KBM-7 (cell line): ENCODE results near the gene PON1.
A peak's percentile ranks its signal among the peaks of the same experiment; 100 is the strongest.

Experiments used
- DNase-seq: peaks from one replicate; pipeline ENCODE4 v3.0.0-alpha.2; 2015
- in situ Hi-C: fragments of 300-500 bp; cut with MboI; formaldehyde crosslinking; loops from 2 replicates; pipeline ENCODE4 v1.14.3; 2020; ENCODE audit warnings: low sequenced_read_pairs, low pct_unique_long_range_greater_than_20kb, mixed read lengths

The PON1 gene

DNA sequence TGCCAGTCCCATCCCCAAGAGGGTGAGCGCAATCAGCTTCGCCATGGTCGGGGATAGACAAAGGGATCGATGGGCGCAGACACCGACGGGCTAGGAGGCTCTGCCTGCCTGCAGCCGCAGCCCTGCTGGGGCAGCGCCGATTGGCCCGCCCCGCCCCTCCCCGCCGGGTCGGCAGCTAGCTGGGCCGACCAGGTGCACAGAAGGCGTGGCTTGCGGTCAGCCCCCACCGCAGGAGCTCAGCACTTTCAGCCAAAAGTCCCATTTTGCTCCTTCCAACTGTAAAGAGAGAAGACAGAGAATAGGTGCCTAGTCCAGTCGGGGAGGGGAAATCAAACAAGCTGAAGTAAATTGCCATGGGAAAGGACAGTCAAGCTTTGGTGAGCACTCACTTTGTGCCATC lies at the start of gene PON1:
PON1 (minus strand) TSS at position 102 of the 400 bp plus-strand sequence; CDS start at position 45, 57 bp downstream.
- in situ Hi-C loops, result no loop called here
- DNase-seq, result no peak

DNA sequence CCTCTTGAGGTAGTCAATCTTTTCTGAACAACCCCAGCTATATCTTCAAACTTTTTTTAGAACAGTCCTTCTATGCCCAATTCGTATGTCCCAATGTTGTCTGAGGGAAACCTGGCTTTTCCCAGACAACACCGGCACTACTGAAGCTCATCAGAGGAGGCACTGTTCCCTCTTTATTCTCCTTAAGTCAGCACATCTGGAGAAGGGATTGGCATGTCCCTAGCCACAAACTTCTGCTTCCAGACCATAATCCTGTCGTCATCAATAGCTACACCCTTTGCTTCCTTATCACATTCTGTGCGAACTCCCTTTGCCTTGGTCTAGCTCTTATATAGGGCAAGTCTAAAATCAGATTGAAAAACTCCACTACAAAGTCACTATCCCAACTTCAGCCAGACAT lies 49.0 kb upstream of the PON1 start:
- in situ Hi-C loops, result no loop called here

DNA sequence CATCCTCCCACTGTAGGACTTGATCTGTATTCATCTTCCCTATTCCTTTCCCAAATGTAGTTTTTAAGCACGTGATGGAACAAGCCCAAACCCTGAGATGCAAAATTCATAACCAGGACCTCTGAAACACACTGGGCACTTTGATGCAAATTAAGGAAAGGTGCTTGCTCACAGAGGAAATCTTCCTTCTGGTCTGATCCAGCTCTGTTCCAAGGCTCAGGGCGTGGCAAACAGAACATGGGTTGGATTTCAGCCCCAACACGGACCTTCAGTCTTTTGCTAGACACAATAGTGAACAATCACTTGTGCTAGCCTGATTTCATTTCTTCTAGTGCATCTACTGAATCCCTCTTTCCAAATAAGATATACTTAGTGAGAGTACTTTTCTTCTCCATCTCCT lies 43.9 kb upstream of the PON1 start:
- in situ Hi-C loops, result no loop called here
- no peak for DNase-seq

More for the DNA sequence above, 49.0 kb upstream of the PON1 start:
- DNase-seq, result no peak

DNA sequence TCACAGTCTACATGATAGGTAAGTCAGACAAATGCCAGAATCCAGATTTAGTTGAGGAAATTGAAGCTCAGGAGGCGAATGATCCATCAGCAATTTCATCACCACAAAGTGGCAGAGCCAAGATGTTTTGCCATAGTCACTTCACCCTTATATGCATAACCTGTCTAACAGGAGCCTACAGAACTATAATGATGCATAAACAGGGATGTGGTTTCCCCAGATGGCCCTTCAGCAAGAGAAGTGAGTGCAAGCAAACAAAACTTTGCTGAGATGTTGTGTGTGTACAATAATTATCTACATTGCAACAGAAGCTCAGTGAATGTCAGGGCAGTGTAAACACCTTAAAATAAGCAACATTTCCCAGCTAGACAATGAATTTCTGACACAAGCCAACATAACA lies 43.3 kb upstream of the PON1 start:
- DNase-seq, result no peak
- in situ Hi-C loops, result no loop called here

DNA sequence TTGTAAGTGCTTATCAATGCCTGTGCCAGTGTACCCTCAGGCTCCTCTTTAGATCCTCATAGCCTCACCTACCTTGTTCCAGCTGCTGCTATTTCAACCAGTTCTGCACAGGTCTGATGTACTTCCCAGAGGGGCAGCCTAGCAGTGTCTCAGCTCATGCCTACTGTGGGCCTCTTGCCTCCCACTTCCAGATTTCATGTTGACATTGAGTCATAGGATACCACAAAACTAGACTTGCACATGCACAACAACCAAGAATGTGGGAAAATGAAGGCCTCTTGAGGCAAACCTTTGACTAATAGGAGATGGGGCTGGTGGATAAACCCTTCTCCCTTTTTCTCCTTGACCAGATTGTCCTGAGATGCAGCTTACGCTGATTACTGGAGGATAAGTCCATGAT lies 40.8 kb upstream of the PON1 start:
- no peak for DNase-seq
- in situ Hi-C loops, result no loop called here

DNA sequence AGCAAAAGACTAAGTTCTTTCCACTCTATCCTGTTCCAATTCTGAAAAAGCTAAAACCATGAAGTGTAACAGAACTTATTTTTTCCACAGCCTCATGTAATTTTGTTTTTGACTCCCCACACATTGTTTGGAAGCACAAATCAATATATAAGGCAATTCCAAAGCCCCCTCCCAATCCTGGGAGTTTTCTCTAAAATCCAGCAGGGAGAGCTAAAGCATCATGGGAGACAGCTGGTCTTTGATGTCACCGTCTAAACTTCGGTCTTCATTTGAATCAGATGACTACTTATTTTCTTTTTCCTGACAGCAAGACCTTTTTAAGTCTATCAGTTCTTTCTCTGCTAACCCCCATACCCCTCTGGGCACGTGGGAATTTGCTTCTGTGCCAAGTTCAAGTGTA lies 33.3 kb upstream of the PON1 start:
- no peak for DNase-seq
- in situ Hi-C loops, result no loop called here

DNA sequence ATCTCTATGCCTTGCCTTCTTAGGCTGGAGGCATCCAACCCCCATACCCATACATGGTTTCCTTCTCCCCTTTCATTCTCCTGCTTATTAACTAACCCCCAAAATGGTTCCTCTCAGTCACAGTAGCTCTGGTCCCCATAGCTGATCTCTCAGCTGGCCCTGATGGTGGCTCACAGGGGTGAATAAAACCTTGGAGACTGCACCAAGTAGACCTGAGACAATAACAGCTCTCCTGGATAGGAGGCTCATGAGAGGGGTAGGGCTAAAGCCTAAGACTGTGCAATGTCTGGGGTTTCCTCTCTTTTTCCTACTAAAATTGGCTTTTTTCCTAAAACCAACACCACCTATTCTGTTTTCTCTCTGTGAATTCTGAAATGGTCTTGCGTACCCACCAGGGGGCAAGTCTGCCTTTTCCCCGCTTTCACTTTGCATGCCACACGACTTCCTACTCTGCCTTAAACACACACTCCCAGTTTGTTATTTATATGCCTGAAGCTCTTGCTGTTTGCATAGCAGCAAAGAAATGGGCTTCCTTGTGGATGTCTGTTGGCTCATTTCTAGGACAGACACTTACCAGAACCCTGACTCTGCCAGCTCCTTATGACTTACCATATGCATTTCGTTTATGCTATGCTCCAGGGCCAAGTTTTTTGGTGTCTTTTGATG lies 18.4 kb upstream of the PON1 start:
- in situ Hi-C loops, result no loop called here
- DNase-seq, result no peak

DNA sequence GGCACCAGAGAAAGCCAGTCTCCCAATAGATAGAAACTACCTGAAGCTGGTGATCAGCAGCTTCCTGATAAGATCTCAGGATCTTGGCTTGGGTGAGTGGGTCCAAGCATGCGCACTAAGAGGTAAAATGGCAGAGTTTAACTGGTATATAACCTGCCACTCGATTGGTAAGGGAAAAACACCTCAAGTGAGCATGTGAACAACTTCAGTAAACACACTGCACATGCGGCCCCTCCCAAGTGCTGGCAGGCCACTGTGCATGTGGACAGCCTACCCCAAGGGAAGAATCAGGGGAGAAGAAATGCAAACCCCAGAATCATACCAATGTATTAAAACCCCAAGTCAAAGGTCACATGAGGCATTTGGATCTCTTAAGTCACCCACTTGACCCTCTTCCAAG lies 17.7 kb upstream of the PON1 start:
- in situ Hi-C loops, result no loop called here
- no peak for DNase-seq

DNA sequence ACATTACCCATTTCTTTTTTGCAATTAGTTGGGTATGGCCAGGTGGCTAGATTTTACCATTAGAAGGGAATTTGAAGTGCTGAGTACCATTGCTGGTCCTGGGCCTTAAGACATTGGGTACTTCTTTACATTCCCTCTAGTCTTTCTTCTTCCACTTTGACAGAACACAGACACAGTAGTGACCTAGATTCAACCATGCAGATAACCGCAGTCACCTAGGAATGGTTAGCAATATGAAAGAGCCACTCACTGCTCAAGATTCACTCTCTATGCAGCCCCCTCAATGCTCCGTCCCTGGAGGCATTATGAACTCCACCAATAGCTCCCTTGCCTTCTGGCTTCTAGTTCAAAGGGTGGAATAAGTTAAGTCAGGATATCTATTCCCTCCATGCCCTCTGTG lies 16.2 kb upstream of the PON1 start:
- no peak for DNase-seq
- in situ Hi-C loops, result no loop called here

DNA sequence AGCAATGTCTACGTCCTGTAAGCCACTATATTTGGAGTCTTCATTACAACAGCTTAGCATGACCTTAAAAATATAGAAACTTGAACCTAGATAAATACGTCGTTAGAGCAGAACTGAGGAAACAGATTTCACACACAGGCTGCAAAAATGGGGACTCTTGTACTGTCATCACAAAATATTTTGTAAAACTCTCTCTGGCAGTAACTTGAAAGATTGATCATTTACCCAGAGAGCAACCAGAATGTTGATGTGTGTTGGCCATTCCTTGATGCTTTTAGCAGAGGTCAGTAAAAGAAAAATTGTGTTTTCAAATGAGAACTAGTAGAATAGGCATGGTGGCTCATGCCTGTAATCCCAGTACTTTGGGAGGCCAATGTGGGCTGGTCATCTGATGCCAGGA lies 14.5 kb upstream of the PON1 start:
- in situ Hi-C loops, result no loop called here
- no peak for DNase-seq

DNA sequence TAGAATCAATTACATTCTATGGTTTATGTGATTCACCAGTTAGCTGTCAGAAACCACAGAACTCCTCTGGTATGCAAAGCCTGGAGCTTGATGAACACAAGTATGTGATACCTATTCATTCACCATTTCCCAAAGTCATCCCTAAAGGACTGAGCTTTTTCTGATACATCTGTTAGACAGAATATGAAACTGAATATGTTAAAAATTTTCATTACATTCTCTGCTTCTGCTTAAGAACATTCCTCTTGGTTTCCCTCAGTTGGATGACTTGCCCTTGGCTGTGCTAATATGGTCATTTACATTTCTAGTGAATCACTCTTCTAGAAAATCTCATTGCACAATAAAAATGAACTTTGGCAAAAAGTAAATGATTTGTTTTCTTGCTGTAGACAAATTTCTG lies 10.8 kb upstream of the PON1 start:
- DNase-seq, result no peak

DNA sequence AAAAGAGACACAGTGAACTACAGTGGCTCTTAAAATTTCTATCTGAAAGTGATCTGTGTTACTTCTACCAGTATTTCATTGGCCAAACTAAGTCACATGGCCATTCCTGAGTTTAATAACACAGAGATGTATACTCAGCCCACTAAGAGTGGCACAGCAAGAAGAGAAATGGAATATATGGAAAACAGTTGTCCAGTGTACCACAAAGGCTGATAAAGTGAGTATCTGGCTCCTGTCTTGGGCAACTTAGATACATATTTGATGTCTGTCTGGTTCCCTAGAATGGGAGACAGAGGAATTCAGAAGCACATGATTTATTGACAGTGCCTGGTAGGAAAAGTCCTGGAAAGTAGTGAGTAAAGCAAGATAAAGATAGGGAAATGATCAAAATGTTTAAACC lies 10.1 kb upstream of the PON1 start:
- in situ Hi-C loops, result no loop called here
- no peak for DNase-seq

More for the DNA sequence above, 10.8 kb upstream of the PON1 start:
- in situ Hi-C loops, result no loop called here

DNA sequence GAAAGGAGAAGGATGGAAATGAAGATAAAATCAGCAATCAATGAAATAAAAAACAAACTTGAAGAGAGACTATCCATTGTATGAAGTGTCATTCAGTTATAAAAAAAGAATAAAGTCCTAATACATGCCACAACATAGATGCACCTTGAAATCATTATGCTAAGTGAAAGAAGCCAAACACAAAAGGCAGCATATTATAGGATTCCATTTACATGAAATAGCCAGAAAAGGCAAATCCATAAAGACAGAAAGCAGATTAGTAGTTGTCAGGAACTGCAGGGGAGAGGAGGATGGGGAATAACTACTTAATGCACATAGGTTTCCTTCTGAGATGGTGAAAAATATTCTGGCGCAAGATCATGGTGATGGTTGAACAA lies 6.6 kb upstream of the PON1 start:
- in situ Hi-C loops, result no loop called here
- no peak for DNase-seq

DNA sequence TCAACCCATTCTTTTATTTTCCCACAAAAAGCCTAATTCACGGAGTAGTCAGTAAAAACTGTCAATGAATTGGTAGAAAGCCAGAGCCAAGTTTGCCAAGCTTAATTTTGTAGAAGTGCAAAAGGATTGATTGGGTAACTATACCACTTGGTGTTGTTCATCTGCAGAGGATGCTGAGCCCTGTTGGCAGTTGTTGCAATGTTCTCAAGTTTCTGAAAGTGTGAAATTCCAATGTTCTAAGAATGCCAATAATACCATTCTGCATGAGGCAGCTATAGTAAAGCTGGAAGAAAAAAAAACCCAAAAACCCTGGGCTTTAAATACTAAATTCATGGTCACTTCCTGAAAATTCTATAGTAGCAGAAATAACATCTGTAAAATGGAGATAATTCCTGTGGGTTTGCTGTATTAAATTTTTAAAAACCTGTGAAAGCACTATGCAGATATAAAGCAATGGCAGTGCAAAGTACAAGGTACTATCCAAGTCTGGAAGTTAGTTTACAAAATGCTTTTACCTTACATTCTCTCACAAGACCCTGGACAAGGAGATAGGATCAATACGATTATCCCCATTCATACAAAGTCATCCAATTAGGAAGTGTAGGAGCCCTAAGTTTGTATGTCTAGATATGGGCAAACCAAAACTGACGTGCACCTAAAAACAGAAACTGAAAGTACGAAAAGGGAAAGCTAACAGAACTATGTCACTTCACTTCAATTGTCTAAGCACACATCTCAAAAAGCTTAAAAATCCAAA lies 6.0 kb upstream of the PON1 start:
- peak; percentile 12 for DNase-seq
- in situ Hi-C loops, result no loop called here

DNA sequence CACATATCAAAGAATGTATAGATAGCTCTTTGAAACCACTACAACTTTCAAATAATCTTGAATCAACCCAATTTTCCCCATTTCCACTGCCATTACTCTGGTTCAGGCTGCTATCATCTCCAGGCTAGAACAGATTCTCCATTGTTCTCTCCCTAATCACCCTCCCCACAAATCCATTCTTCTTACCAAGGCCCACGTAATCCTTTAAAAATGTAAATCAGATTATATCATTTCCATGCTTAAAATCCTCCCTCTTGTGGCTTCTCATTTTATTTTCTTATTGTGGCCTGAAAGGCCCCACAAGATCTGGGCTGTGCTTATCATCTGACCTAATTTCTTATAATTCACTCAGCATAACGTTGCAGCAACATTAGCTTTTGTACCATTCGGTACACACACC lies 3.0 kb upstream of the PON1 start:
- in situ Hi-C loops, result no loop called here

DNA sequence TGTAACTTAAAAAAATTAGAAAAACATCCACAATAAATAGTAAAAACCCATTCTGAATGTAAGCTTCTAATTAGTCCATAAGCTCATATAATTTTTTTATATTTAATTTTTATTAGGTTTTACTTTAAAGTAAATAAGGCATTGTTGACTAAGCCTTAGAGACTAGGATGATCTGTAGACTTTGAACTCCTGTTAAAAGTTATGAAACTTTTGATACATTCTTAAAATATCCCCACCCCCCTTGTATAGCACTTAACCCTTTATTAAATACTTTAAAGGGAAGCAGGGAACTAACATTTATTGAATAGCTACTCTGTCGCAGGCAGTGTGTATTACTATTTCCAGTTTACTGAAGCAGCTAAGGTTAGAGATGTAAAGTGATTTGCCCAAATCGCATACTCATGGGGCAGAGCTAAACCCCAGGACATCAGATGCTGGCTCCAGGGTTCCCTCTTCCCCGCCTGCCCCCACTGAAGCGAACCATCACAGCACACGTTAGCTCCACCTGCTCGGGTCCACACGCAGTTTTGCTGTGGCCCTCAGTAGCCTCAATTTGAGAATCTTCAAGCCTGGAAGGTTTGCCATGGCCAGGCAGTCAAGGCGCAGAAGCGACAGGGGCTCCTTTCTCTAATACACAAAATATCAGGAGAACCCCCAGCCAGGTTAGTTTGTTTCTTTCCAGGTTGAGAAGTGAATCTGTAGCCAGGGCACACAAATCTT lies 762 bp downstream of the PON1 start:
- no peak for DNase-seq

More for the DNA sequence above, 3.0 kb upstream of the PON1 start:
- no peak for DNase-seq

DNA sequence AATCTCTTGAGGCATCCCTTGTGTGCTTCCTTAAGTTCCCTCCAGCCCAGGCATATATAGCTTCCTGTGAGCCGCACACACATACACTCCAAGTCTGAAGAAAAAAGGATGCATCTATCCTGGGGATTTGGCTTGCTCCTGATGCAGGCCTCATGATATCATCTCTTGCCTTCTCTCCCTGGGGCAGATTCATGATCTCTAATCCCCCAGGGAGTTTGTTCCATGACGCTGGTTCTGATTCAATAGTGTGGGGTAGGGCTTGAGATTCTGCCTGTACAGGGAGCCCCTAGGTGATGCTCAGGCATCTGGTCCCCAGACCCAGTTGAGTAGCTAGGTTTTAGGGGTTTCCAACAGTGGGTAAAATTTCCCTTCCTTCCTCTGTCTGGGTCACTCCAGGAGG lies 1.5 kb downstream of the PON1 start:
- in situ Hi-C loops, result no loop called here
- DNase-seq, result no peak

More for the DNA sequence above, 762 bp downstream of the PON1 start:
- in situ Hi-C loops, result no loop called here

DNA sequence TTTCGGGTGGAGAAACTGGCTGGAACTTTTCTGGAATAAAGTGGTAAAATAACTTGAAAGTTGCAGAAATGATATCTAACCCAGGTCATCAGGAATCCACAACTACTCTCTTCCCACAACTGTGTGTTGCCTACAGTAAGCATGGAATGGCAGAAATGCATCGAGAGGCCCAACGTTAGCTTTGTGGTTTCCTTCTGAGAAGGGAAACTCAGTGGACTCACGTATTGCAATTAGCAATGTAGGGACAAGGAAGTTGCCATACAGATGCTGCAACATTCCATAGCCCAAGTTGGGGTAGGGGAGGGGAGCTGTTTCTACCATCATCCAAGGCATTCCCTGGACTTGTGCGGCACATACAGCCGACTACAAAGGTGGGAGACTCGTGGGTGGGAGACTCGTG lies 1.9 kb downstream of the PON1 start:
- in situ Hi-C loops, result no loop called here
- DNase-seq, result no peak

DNA sequence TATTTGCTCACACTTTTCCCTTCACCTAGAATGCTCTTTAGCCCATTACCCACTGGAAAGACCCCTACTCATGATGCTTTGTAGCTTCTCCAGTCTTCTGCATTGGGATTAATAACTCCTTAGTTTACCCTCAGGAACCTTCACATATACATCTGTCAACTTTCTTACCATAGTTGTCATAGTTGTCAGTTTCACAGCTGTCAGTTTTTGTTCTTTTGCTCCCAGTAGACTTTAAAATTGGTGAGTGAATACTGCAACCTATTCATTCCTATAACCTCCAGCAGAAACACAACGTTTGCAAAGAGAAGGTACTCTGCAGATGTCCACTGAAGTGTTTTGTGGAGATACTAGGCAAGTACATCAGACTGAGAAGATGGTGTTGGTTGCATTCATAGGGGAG lies 2.6 kb downstream of the PON1 start:
- DNase-seq, result no peak
- in situ Hi-C loops, result no loop called here

DNA sequence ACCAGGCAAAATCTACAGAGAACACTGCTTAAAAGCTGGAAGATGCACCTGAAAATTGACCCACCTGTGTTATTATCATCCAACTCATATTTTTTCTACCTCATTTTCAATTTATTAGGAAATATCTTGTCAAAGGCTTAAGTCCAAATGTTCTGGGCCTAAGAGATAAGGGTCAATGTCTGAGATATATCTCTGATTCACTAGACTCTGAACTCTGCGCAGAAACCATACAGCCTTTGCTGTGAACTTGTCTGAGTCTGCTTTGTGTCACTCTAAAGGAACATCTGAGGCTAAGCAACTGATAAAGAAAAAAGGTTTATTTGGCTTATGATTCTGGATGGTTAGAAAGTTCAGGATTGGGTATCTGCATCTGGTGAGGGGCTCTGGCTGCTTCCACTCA lies 3.7 kb downstream of the PON1 start:
- in situ Hi-C loops, result no loop called here
- no peak for DNase-seq
